Kasumi-1 (cell line): ENCODE data around the gene RAP1GDS1.

ENCODE experiments used
- DNase-seq, 2 experiments: peaks; one replicate each; lab custom pipeline; 2025; lab: John Stamatoyannopoulos, UW

RAP1GDS1 gene, protein sequence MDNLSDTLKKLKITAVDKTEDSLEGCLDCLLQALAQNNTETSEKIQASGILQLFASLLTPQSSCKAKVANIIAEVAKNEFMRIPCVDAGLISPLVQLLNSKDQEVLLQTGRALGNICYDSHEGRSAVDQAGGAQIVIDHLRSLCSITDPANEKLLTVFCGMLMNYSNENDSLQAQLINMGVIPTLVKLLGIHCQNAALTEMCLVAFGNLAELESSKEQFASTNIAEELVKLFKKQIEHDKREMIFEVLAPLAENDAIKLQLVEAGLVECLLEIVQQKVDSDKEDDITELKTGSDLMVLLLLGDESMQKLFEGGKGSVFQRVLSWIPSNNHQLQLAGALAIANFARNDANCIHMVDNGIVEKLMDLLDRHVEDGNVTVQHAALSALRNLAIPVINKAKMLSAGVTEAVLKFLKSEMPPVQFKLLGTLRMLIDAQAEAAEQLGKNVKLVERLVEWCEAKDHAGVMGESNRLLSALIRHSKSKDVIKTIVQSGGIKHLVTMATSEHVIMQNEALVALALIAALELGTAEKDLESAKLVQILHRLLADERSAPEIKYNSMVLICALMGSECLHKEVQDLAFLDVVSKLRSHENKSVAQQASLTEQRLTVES

DNA sequence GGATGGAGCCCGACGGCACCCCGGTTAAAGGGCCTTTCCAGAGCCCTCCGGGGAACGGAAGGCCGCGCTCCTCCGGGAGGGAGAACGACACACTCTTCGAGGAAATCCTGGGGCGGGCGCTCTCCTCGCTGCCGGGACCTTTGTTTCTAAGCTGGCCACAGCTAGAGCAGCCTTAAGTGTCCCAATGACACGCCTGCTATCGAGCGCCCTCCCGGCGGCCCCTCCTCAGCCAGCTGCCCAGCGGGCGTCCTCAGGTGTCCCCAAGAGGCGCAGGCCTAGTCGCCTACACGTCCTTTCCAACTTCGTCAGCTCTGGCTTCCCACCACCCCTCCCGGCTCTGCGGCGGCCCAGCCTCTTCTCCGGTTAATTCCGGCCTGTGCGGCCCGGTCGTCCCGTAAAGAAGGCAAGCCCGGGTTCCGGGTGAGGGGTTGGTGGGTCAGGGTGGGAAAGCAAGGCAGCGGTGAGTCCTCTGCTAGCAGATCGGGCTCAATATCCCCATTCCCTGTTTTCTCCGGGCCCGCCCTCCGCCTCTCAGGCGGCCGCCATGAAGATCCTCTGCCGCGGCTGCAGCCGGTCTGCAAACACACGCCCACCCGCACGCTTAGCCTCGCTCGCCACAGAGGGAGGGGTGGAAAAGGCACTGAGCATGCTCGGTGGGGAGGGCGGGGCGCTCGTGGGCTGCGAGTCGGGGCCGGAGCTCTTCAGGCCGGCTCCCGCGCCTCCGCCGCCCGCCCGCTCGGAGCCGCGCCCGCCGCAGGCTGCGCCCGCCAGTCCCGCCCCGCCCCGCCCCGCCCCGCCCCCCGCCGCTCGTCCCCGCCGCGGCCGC is at the start of gene RAP1GDS1:
Gene RAP1GDS1, plus strand, starts transcription at position 806 of the 826 bp plus-strand sequence. CDS start 182 bp downstream, outside the sequence.
- peak; percentile 78 to 81 for DNase-seq

DNA sequence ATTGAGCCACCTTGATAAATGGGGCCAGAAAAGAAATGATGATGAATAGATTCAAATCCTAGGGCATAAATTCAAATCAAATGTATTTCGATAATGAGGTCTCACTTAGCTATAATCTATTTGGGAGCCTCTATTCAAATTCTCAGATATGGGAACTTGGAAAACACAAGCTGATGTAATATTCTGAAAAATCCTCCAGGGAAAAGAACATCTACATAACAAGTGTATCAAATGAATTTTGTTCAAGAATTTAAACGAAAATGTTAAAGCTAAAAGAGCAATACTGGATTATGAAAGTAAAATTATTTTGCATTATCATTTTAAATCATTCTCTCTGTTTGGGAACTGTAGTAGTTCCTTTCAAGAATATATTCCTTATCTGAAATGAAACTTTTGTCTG is 38.9 kb upstream of the RAP1GDS1 start:
- DNase-seq: no peak

DNA sequence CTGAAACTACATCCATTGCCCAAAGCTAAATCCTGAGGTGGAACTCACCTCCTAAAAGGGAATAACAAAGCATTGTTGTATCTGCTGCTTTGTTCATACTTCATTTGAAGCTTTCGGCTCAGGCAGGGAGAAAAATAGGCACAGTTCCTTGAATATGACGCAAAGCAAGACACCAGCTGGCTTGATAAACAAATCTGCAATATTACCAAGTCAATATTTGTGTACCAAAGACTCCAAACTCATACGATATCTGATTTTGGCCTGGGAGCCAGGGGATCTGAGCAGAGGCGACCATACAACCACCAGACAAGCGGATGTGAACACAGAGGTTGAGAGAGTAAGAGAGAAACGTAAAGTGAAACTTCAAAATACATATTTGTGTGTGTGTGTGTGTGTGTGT is 34.8 kb upstream of the RAP1GDS1 start:
- no peak for DNase-seq

DNA sequence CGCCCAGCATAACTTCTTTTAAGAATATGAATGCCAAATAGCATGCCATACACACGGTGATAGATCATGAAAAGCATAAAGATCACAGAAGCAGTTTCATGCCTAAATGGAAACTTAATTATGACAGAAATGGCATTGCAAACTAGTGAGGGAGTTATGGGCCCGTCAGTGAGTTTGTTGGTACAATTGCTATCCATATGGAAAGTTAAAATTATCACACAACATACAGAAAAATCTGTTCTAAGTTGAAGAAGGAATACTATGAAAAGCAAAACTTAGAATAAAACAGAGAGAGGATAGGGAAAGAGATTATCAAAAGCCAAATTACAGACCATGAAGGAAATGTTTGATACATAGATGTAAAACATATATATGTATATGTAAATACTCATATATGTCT is 30.2 kb upstream of the RAP1GDS1 start:
- DNase-seq: no peak

DNA sequence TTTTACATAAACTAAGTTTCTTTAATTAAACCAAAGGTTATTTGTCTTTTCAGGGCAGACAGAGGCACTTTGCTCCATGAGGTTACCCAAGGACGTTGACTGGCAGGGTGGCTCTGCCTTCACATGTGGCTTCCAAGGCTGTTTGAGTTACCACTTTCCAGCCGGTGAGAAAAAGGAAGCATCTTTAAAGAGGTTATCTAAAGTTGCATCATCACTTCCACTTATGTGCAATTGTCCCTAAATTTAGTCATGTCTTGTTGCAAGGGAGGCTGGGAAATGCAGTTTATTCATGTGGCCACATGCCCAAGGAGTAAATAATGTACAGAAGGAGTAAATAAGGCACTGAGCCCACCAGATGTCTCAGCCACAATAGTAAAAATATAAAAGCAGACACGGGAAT is 29.0 kb upstream of the RAP1GDS1 start:
- peak; percentile 96 to 97 for DNase-seq

DNA sequence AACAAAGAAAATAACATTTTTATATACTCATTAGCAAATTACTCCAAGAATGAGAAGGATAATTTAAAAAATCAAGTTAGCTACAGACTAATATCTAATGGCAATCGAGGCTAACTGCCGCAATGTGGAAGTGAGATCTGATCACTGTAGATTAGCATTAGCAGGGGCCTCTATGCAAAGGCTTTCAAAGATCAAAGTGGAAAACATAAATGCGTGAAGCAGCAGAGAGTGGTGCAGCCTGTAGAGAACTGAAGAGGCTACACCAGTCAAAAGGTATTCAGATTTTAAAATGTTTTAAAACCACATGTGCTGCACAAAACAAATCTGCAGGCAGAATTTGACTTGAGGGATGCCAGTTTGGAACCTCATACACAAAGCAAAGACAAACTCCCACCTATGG is 24.0 kb upstream of the RAP1GDS1 start:
- no peak for DNase-seq

DNA sequence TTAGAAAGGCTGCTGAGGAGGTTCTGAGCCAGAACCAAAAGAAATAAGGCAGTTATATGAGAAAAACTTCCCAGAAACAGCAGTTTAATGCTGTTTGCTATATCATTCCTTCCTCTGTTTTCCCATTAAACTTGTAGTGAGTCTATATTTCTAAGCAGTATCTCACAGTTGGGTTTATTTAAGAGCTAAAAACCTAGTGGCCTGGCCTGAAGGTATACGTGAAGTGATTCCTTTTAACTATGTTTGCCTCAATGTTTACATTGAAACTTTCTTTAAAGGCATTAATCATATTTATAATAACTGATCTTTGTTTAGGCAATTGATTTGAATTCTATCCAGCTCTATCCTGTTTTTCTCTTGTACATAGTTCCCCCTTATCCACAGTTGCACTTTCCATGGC is 19.1 kb upstream of the RAP1GDS1 start:
- no peak for DNase-seq

DNA sequence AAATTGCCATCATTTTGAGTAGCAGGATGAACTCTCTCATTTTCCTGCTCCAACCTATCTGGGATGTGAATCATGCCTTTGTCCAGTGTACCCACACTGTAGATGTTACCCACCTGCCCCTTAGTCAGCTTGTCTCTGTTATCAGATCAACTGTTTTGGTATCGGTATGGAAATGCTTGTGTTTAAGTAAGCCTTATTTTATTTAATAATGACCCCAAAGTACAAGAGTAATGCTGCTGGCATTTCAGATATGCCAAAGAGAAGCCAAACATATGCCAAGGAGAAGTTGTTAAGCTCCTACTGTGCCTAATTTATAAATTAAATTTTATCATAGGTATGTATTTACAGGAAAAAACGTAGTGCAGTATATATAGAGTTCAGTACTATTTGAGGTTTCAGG is 18.6 kb upstream of the RAP1GDS1 start:
- no peak for DNase-seq

DNA sequence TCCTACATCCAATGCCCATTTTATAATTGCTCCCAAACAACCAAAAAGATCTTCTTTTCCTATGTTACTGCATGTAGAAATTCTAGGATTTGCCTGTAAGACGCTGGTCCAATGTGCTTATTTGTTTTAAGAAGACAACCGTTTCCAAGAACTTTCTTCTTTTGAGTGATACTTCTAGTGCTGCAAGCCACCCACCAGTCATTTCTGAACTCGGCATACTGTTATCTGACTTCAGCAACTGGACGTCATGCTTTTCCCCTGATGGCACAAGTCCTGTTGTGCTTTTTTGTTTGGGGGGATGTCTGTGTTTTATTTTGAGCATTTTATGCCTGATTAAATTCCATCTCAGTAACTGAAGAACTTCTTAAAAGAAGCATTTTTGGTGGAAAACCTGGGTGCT is 16.0 kb upstream of the RAP1GDS1 start:
- no peak for DNase-seq

DNA sequence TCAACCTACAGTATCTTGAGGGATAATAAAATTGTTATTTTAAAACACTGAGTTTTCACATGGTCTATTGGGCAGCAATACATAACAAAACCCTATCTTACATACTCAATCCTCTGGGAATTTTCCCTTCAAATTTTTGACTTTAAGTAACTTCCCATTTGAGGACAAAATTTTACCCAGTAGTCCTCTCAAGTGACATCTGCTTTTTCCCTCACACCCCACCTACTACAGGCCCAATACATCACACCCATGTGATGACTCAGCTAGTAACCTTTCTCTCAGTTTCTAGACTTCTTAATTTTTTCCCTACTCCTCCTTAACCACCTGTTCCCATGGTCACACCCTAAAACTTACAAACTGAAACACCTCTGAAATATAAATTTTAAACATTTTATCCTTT is 12.2 kb upstream of the RAP1GDS1 start:
- DNase-seq: no peak

DNA sequence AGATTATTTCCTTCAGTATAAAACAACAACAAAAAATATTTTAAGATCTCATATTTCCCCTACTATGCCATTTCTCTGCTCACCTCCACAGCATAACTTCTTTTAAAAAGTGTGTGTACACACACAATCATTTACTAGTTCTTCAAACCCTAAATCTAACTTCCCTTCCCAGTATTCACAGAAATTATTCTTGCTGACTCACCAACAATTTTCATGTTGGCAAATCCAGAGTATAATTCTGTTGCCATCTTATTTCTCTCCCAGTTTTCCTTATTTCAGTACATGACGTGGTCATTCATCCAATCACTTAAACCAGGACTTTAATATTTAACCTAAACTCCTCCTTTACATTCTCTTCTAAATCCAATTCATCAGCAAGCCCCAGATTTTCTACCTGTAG is 11.4 kb upstream of the RAP1GDS1 start:
- no peak for DNase-seq

DNA sequence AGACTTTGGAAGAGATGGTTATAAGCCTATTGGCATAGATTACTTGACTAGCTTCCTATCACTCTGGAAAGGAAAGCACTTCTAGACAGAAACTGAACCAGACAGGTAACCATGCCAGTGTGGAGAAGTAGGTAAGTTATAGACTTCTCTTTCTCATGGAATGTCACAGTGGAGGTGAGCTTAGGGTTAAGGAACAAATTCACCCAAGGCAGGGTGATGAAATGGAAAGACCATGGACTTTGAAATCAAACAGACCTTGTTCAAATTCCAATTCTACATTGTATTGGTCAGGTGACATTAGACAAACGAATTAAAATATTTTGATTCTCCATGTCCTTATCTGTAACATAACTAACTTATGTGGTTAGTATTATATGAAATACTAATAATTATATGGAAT is 7.7 kb upstream of the RAP1GDS1 start:
- DNase-seq: no peak

DNA sequence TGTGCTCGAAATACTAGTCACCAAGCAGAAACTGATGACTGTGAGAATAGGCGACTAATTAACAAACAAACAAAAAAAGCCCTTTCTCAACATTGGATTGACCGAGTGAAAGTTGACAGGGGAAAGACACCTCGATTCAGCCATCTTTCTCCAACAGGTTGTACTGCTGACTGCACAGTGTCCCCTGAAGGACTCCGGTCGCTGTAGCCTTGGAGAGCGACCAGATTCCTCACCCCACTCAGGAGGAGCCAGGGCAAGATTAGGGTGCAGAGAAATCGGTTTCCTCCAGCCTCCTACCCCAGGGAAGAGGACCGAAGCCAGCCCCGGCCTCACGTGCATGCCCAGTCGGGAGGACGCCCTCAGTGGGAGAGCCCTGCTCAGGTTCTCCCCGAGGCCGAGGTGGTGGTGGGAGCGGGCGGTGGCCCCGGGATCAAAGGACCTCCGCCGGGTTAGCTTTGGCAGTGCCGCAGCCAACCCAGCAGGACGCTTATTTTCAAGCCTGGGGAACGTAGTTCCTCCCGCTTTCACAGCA is 1.1 kb upstream of the RAP1GDS1 start:
- peak; percentile 27 to 50 for DNase-seq

DNA sequence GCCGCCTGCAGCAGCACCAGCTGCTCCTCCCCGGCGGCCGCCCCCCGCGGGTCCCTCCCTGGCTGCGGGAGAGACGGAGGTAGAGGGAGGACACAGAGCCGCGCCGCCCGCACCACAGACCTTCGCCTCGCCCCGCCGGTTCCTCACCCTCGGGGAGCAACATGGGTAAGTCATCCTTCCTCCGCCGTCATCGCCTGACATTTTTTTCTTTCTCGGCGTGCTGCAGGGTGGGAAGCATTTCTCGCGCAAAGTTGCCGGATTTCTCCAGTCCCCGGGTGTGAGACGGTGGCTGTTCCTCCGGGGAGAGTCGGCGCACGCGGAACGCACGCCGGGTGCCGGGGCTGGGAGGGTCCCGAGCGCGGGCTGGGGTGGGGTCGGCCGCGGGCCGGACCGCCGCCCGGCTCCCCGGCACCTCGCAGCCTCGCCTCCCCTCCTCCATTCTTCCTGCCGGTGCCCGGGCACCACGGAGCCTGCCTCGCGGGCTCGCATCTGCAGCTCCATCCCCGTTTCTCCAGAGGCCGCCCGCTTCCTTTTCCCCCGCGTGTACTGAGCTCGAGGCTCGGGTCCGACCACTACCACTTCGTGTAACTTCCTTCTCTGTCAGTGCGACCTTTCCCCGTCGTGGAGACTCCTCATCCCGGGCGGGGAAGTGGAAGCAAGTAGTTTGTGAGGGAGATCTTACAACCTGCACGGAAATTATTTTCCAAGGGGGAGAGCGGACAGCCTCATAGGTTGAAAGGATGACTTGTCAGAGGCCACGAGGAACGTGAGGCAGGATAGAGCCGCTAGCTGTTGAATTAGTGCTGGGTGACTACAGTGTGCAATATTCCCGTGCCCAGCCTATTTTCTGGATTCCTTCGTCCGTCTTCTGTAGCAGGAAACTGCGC is 464 bp downstream of the RAP1GDS1 start:
- DNase-seq: peak; percentile 47 to 76

DNA sequence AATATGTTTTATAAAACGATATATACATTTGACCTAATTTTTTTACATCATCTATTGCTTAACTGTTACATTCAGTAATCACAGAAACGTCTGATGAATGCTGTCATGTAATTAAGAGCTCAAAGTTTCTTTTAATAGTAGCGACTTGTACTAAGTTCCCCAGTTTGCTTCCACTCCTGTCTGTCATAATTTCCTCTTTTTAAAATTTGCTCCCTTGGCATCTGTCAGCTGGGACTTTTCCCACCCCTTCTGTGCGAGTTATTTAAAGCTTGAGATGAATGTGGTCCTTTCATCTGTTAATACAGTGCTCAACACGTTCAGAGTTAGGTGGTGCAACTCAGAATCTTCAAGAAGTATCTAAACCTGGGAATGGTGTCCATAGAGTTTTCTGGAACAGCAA is 1.2 kb downstream of the RAP1GDS1 start:
- DNase-seq: peak; percentile 55 to 73

DNA sequence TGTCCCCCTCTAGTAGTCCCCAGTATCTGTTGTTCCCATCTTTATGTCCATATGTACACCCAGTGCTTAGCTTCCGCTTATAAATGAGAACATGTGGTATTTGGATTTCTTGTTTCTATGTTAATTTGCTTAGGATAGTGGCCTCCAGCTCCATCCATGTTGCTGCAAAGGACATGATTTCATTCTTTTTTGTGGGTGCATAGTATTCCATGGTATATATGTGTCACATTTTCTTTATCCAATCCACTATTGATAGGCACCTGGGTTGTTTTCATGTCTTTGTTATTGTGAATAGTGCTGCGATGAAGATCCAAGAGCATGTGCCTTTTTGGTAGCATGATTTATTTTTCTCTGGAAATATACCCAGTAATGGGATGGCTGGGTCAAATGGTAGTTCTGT is 6.3 kb downstream of the RAP1GDS1 start:
- DNase-seq: no peak

DNA sequence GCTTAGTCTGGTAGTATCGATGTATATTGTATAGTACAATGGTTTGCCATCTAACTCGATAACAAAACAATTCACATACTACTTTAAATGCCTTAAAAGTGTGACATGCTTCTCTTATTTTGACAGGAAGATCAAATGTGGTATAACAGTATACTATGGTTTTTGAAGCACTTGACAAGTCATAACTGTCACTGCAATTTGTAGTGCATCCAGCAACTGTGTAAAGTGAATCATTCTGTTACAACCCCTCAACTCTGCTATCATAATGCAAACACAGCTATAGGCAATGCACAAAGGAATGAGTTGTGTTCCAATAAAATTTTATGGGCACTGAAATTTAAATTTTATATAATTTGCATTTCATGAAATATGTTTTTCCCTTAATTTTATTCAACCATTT is 14.0 kb downstream of the RAP1GDS1 start:
- no peak for DNase-seq

DNA sequence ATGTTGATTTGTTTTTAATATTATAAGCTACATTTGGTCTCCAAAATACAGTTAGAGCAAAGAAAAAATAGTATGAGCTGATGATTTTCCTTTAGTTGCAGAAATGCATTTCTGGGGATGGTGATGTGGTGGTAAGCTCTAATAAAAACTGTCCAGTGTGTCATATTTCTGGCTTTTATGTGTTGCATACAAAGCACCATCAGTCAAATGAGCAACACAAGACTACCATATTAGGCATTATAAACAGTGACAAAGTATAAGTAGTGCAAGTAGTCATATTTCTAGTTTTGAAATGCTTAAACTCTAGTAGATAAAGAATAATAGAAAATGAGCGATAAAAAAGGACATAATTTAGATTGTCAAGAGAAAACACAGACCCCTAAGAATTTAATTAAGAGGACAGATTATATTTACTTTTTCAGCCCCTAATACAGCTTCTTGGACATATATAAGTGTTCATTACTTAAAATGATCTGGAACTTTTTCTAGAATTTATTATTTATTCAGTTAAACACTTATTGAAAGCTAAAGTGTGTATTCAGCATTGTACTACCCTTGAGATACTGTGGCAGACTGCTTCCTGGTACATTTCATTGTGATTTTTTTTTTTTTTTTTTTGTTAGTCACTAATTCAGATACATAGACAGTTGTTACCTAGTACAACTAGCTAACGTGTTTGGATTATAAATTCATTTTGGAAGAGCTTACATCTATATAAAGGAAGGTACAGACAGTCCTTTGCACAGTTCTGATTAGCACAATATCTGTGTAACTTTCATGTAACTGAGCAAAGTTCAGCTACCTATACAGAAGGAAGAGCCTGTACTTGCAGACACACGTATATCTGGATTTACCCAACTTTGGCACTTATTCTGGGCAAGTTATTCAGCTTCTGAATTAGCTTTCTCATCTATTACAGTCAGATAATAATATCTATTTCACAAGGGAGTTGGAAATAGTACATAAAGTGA is 22.3 kb downstream of the RAP1GDS1 start:
- DNase-seq: no peak

DNA sequence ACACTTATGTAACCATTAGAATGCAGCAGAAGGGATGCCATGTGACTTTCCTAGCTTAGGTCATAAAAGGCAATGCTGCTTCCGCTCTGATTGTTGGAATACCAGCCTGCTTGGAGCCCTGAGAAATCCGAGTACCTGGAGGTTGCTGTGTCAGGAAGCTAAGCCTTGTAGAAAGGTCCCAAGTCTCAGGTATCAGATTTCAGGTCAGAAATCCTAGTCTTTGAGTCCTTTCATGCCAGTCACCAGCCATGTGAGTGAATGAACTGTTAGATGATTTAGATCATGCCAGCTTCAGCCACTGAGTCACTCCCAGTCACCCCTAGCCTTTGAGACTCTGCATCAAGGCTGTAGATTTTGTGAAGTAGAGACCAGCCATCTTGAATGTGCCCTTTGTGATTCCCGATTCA is 23.5 kb downstream of the RAP1GDS1 start:
- DNase-seq: no peak

DNA sequence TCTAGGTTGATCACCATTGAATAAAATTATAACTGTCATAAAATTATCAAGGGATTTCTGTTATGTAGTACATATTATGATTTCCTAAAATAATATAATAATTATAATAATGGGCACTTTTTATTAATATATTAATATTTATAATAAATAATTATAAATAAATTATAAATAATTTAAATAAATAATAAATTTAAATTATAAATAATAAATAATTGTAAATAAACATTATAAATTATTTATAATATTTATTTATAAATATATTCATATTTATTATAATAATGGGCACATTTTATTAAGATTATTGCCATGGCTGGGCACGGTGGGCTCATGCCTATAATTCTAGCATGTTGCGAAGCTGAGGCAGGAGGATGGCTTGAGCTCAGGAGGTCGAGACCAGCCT is 24.5 kb downstream of the RAP1GDS1 start:
- DNase-seq: no peak
